ENCODE data around the gene MB. TPM values are rescaled to one million over a fixed set of nuclear protein-coding genes. Genes with fewer than 3 reads are reported as not detected.
A peak's percentile ranks its signal among the peaks of the same experiment; 100 is the strongest.

MB gene
- total RNA-seq, 1 donor from 2014 or later: not detected

- Mint-ChIP-seq H3K36me3 (no peaks in the 10 kb centered on the region), H3K27ac (no peak overlapping the region), H3K4me1 (peaks cover 26% of the 10 kb centered on the region), H3K4me3 (no peak overlapping the region), H3K27me3 (ENCODE audit: low read depth) (no peaks in the 10 kb centered on the region), H3K9me3 (peaks cover 3% of the 10 kb centered on the region)
- TF ChIP-seq CTCF (IDR thresholded peaks at IDR 0.05; ENCODE audit: unreplicated experiment): no peak
- DNase-seq (ENCODE audit: low spot score in 2 of 2, unreplicated experiment in 2 of 2): no peak
Observed at GRCh38 chr22:35634943-35635540, 17.9 kb upstream of the MB start.

GRCh38 chr22:35634015-35634414 lies 16.9 kb upstream of the MB start:
- Mint-ChIP-seq H3K9me3 (peaks cover 3% of the 10 kb centered on the region), H3K36me3 (no peaks in the 10 kb centered on the region), H3K4me3 (no peak overlapping the region), H3K4me1 (peaks cover 33% of the 10 kb centered on the region), H3K27me3 (ENCODE audit: low read depth) (no peaks in the 10 kb centered on the region), H3K27ac (no peak overlapping the region)
- no peak for TF ChIP-seq CTCF (IDR thresholded peaks at IDR 0.05; ENCODE audit: unreplicated experiment)
- DNase-seq (ENCODE audit: low spot score in 2 of 2, unreplicated experiment in 2 of 2): no peak

- peaks cover 28% of the 10 kb centered on the region for H3K4me1 Mint-ChIP-seq
- H3K27me3 Mint-ChIP-seq (ENCODE audit: low read depth): no peaks in the 10 kb centered on the region
- no peak overlapping the region for H3K27ac Mint-ChIP-seq
- DNase-seq (ENCODE audit: low spot score in 2 of 2, unreplicated experiment in 2 of 2): no peak
- H3K9me3 Mint-ChIP-seq: peaks cover 3% of the 10 kb centered on the region
- no peaks in the 10 kb centered on the region for H3K36me3 Mint-ChIP-seq
- no peak overlapping the region for H3K4me3 Mint-ChIP-seq
- TF ChIP-seq CTCF (IDR thresholded peaks at IDR 0.05; ENCODE audit: unreplicated experiment): no peak
Observed at GRCh38 chr22:35633520-35633919, 16.4 kb upstream of the MB start.

GRCh38 chr22:35632935-35633334 lies 15.8 kb upstream of the MB start:
- Mint-ChIP-seq H3K9me3 (peaks cover 3% of the 10 kb centered on the region), H3K36me3 (no peaks in the 10 kb centered on the region), H3K27me3 (ENCODE audit: low read depth) (no peaks in the 10 kb centered on the region), H3K27ac (no peak overlapping the region), H3K4me1 (peaks cover 23% of the 10 kb centered on the region), H3K4me3 (no peak overlapping the region)
- no peak for TF ChIP-seq CTCF (IDR thresholded peaks at IDR 0.05; ENCODE audit: unreplicated experiment)
- DNase-seq (ENCODE audit: low spot score in 2 of 2, unreplicated experiment in 2 of 2): no peak

GRCh38 chr22:35631597-35631996 lies 14.5 kb upstream of the MB start:
- no peak for DNase-seq (ENCODE audit: low spot score in 2 of 2, unreplicated experiment in 2 of 2)
- H3K36me3 Mint-ChIP-seq: no peaks in the 10 kb centered on the region
- H3K27me3 Mint-ChIP-seq (ENCODE audit: low read depth): no peaks in the 10 kb centered on the region
- peaks cover 3% of the 10 kb centered on the region for H3K9me3 Mint-ChIP-seq
- H3K4me1 Mint-ChIP-seq: peaks cover 22% of the 10 kb centered on the region
- H3K27ac Mint-ChIP-seq: no peak overlapping the region
- H3K4me3 Mint-ChIP-seq: no peak overlapping the region
- TF ChIP-seq CTCF (IDR thresholded peaks at IDR 0.05; ENCODE audit: unreplicated experiment): peak; percentile 35

GRCh38 chr22:35630891-35631290 lies 13.8 kb upstream of the MB start:
- H3K4me1 Mint-ChIP-seq: peaks cover 22% of the 10 kb centered on the region
- H3K36me3 Mint-ChIP-seq: no peaks in the 10 kb centered on the region
- no peaks in the 10 kb centered on the region for H3K27me3 Mint-ChIP-seq (ENCODE audit: low read depth)
- no peak overlapping the region for H3K27ac Mint-ChIP-seq
- H3K9me3 Mint-ChIP-seq: peaks cover 3% of the 10 kb centered on the region
- TF ChIP-seq CTCF (IDR thresholded peaks at IDR 0.05; ENCODE audit: unreplicated experiment): no peak
- no peak for DNase-seq (ENCODE audit: low spot score in 2 of 2, unreplicated experiment in 2 of 2)
- no peak overlapping the region for H3K4me3 Mint-ChIP-seq

Measured in mesothelial cell of epicardium (in vitro differentiated cells).